AG10803 (cell line): Measurements from ENCODE around the gene RNF44.

ENCODE experiments used
- DNase-seq: peaks from one replicate; pipeline ENCODE4 v3.0.0; 2010; ENCODE audit warnings: low read depth
- H3K4me3 ChIP-seq: 2 replicates; pipeline ENCODE4 v1.5.1; 2011; ENCODE audit warnings: mild to moderate bottlenecking, low read length, control low read depth
- CTCF ChIP-seq: conservative IDR thresholded peaks from 2 replicates; pipeline ENCODE4 v1.5.1; 2011; ENCODE audit warnings: mild to moderate bottlenecking, low read length, control low read depth, inconsistent platforms

Gene RNF44

DNA sequence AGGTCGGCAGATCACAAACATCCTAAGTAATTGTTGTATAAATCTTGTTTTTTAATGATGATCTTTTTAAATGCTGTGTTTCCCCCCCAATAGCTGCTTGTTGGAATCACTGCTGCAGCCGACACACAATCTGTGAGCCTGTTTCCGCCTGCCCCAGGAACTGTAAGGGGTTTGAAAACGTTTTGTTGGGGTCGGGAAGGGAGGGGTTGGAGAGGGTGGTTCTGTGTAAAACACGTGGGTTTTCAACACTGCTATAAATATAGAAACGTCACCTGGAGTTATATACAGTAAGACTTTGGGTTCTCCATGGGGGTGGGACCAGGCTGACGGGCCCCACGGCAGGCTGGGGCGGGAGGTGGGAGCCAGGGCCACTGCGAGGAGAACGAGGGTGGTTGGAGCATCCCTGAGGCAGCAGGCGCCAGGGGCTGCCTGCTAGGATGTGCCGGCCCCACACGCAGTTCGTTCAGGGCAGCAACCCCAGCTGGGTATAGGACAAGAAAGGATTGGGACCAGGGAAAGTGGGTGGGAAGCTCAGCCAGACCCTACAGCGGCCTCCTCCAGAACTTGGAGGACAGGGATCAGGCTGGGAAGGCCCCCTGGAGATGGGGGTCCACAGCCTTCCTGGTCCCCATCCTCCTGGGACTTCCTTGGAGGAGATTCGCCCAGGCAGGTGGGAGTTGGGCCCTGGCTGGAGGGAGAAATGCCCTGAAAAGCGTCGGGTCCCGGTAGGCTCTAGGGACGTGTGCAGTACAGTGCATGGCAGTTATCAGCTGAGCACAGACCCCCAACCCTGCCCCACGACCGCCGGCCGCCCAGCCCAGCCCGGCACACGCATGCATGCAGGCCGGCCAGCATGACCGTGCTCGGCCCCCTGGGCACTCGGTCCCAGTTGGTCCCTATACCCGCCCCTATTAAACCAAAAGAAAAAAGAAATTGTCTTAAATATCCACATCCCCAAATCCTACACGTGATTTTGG is 9.7 kb downstream of the RNF44 start:
- no peak for TF ChIP-seq CTCF
- DNase-seq: no peak
- no peak overlapping the region for H3K4me3 ChIP-seq

DNA sequence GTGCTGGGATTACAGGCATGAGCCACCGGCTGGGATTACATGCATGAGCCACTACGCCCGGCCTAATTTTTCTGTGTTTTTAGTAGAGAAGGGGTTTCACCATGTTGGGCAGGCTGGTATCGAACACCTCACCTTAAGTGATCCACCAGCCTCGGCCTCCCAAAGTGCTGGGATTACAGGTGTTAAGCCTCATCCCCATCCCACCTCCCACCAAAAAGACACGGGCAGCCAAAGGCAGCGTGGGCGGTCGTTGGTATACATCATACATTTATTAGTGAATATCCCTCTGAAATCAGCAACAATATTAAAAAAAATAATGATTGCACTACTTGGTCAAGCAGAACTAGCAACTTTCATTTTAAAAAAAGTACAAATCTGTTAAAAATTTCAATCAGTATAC is 10.7 kb downstream of the RNF44 start:
- H3K4me3 ChIP-seq: no peak overlapping the region
- TF ChIP-seq CTCF: no peak
- no peak for DNase-seq

- no peak overlapping the region for H3K4me3 ChIP-seq
- no peak for DNase-seq
- no peak for TF ChIP-seq CTCF
Observed at GRCh38 chr5:176525677-176526076, 11.5 kb downstream of the RNF44 start.

- TF ChIP-seq CTCF: no peak
- no peak for DNase-seq
- H3K4me3 ChIP-seq: no peak overlapping the region
Observed at GRCh38 chr5:176524987-176525386, 12.2 kb downstream of the RNF44 start.

GRCh38 chr5:176524138-176524537 is 13.1 kb downstream of the RNF44 start:
- H3K4me3 ChIP-seq: no peak overlapping the region
- no peak for DNase-seq
- no peak for TF ChIP-seq CTCF

DNA sequence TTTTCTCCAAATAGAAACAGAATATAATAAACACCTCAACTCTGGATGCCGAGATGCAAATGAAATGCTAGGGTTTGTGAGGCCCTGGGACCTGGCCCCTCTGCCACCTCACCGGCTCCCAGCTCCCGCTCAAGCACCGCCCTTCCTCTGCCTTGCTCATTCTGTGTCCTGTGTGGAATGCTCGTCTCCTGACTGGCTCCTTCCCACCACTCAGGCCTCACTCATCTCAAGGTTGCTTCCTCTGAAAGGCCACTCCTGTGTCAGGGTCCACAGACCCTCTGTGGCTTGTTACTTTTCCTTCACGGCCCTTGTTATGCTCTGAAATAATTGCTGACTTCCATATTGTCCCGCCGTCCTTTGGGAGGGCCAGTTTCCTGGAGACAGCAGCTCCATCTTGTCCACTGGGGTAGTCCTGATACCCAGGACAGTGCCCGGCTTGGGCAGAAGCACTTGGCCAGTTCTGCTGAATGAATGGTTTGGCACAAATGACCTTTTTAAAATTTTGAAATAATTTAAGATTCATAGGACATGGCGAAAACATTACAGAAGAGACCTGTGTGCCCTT is 15.4 kb downstream of the RNF44 start:
- no peak for DNase-seq
- H3K4me3 ChIP-seq: no peak overlapping the region

More for the DNA sequence above, 15.4 kb downstream of the RNF44 start:
- TF ChIP-seq CTCF: no peak
